GM12878 (cell line): Measurements from ENCODE around the gene COIL. TPM values are rescaled to one million over a fixed set of nuclear protein-coding genes. Genes with fewer than 3 reads are reported as not detected.

Experiments used
- ATAC-seq: fragments of 200-7000 bp; cut with Tn5 transposase; 3 replicates; pipeline ENCODE4 v1.9.1; 2020; ENCODE audit warnings: mild to moderate bottlenecking, moderate library complexity
- BruUV-seq: library from RNA; stranded (reverse); fragments of 400-500 nt; replicated peaks from 2 replicates; lab custom pipeline; 2021; lab: Mats Ljungman, UMichigan
- CTCF ChIA-PET: fragments of 300-600 bp; sonication (Branson Sonifier 250); formaldehyde crosslinking; extraction: SDS; loops from one replicate; lab custom pipeline; 2021; ENCODE audit warnings: inconsistent platforms; lab: Yijun Ruan, JAX
- POLR2A ChIA-PET: fragments of 350-600 bp; formaldehyde crosslinking; extraction: SDS; loops from one replicate; lab custom pipeline; 2021; ENCODE audit warnings: inconsistent platforms; lab: Charles Lee
- RAD21 ChIA-PET: fragments of 300-600 bp; sonication (Branson Sonifier 250); formaldehyde crosslinking; loops from one replicate; lab custom pipeline; 2023; ENCODE audit warnings: antibody characterized with exemption; ENCODE audit not compliant: unreplicated experiment; lab: Charles Lee
- SMC1A ChIA-PET: fragments of 300-600 bp; sonication (Branson Sonifier 250); formaldehyde crosslinking; loops from one replicate; lab custom pipeline; 2023; ENCODE audit not compliant: unreplicated experiment, uncharacterized antibody; lab: Charles Lee
- DNase-seq: peaks from one replicate; pipeline ENCODE4 v3.0.0-alpha.2; 2011; ENCODE audit warnings: low read depth, low spot score
- FAIRE-seq: peaks from 3 replicates; lab custom pipeline; 2011; peaks lifted over from hg19 to GRCh38; lab: Jason Lieb, UNC
- H2AFZ ChIP-seq: 2 replicates; pipeline ENCODE4 v1.6.0; 2011; ENCODE audit warnings: low read depth, low read length, control low read depth; ENCODE audit not compliant: control insufficient read depth
- H3K27ac ChIP-seq: 2 replicates; pipeline ENCODE4 v1.5.1; 2011; ENCODE audit warnings: control low read depth; ENCODE audit not compliant: control insufficient read depth, insufficient read depth
- H3K27me3 ChIP-seq, 2 experiments: replicated peaks in 1 of 2; 2 replicates each; pipeline versions ENCODE4 v1.6.0 to v1.6.1; 2011; ENCODE audit warnings: low read length in 1 of 2; ENCODE audit not compliant: control insufficient read depth in 2 of 2, insufficient read depth in 2 of 2
- H3K36me3 ChIP-seq, 2 experiments: 2 replicates each; pipeline ENCODE4 v1.5.1; 2011; ENCODE audit warnings: low read length in 1 of 2; ENCODE audit not compliant: control insufficient read depth in 2 of 2, insufficient read depth in 2 of 2
- H3K4me1 ChIP-seq: 2 replicates; pipeline ENCODE4 v1.6.1; 2011; ENCODE audit warnings: mild to moderate bottlenecking, low read length, moderate library complexity, mixed read lengths; ENCODE audit not compliant: control insufficient read depth, insufficient read depth
- H3K4me2 ChIP-seq: 2 replicates; pipeline ENCODE4 v1.6.0; 2011; ENCODE audit warnings: control low read depth; ENCODE audit not compliant: control insufficient read depth, insufficient read depth
- H3K4me3 ChIP-seq: fragments of 200-600 bp; sonication (generic); 2 replicates; pipeline ENCODE4 v1.5.1; 2016
- H3K79me2 ChIP-seq: 2 replicates; pipeline ENCODE4 v1.6.0; 2011; ENCODE audit warnings: low read length; ENCODE audit not compliant: control insufficient read depth, insufficient read depth
- H3K9ac ChIP-seq: 2 replicates; pipeline ENCODE4 v1.8.0; 2011; ENCODE audit warnings: low read length, control low read depth, mixed read lengths; ENCODE audit not compliant: control insufficient read depth, insufficient read depth
- H3K9me3 ChIP-seq: replicated peaks from 3 replicates; pipeline ENCODE4 v1.5.1; 2011; ENCODE audit warnings: mild to moderate bottlenecking, low read length; ENCODE audit not compliant: control insufficient read depth, insufficient read depth
- H4K20me1 ChIP-seq: 2 replicates; pipeline ENCODE4 v1.6.0; 2011; ENCODE audit not compliant: control insufficient read depth, insufficient read depth
- ASH2L ChIP-seq: fragments of 300-600, 200-600 bp; sonication (generic); IDR thresholded peaks from 2 replicates; pipeline ENCODE4 v1.6.1; 2017; ENCODE audit warnings: low read depth, mild to moderate bottlenecking, borderline replicate concordance
- FOXK2 ChIP-seq: fragments of 450-650 bp; IDR thresholded peaks from 2 replicates; pipeline ENCODE4 v1.6.1; 2017; ENCODE audit warnings: mild to moderate bottlenecking, moderate library complexity
- IRF4 ChIP-seq: IDR thresholded peaks from 2 replicates; pipeline ENCODE4 v1.6.1; 2011; ENCODE audit warnings: low read depth, low read length
- LARP7 ChIP-seq: fragments of 450-650 bp; IDR thresholded peaks from 2 replicates; pipeline ENCODE4 v1.6.1; 2017; ENCODE audit warnings: mild to moderate bottlenecking
- MTA3 ChIP-seq: IDR thresholded peaks from 2 replicates; pipeline ENCODE4 v1.6.1; 2012; ENCODE audit warnings: low read length, inconsistent platforms, borderline replicate concordance
- RELA ChIP-seq: fragments of 450-650 bp; IDR thresholded peaks from 2 replicates; pipeline ENCODE4 v1.8.0; 2014; ENCODE audit warnings: borderline replicate concordance; ENCODE audit not compliant: partially characterized antibody
- SMAD1 ChIP-seq: fragments of 450-650 bp; IDR thresholded peaks from 2 replicates; pipeline ENCODE4 v1.6.1; 2018; ENCODE audit warnings: mild to moderate bottlenecking, low read depth; ENCODE audit not compliant: partially characterized antibody
- SRF ChIP-seq, 2 experiments: IDR thresholded peaks; 2 replicates each; pipeline ENCODE4 v1.6.1; 2011; ENCODE audit warnings: low read depth in 2 of 2, low read length in 2 of 2, mild to moderate bottlenecking in 1 of 2, moderate library complexity in 1 of 2
- STAT3 ChIP-seq: IDR thresholded peaks from 2 replicates; pipeline ENCODE4 v1.6.1; 2011; ENCODE audit warnings: low read depth, low read length, improper control_type of control experiment
- SUZ12 ChIP-seq: fragments of 200-600 bp; sonication (generic); IDR thresholded peaks from one replicate; pipeline ENCODE4 v1.6.1; 2018; ENCODE audit warnings: antibody characterized with exemption, mild to moderate bottlenecking; ENCODE audit not compliant: unreplicated experiment
- YY1 ChIP-seq: IDR thresholded peaks from 2 replicates; pipeline ENCODE4 v1.6.1; 2011; ENCODE audit warnings: low read depth, mild to moderate bottlenecking, low read length
- WGBS: methylation state at CpG from one replicate; pipeline ENCODE4 v1.1.6; 2016; ENCODE audit warnings: low lambda C conversion rate; ENCODE audit not compliant: insufficient replicate concordance, insufficient coverage; ENCODE audit errors: missing lambda C conversion rate; 5-methylcytosine and 5-hydroxymethylcytosine counted together
- in situ Hi-C: fragments of 300-500 bp; cut with MboI; formaldehyde crosslinking; loops from 9 replicates; pipeline ENCODE4 v1.14.3; 2018; ENCODE audit warnings: mixed read lengths
- intact Hi-C: fragments of 100-400 bp; cut with micrococcal nuclease; formaldehyde crosslinking; loops from one replicate; pipeline ENCODE4 v1.14.2; 2022; ENCODE audit not compliant: unreplicated experiment
- polyA plus RNA-seq, 11 experiments: library from polyadenylated mRNA; depleted of rRNA in 4 of 11; unstranded in 6 of 11; stranded (reverse) in 5 of 11; fragments of >200 nt; fragmentation: Nextera tagmentation in 4 of 11; fragmentation: Illumina TruSeq in 1 of 11; extraction: Ambion mirVana in 4 of 11; extraction: Trizol in 1 of 11; gene quantifications; 1 replicate in 1 of 11; 2 replicates in 10 of 11; pipeline versions ENCODE4 v1.2.1 to v1.2.3, GENCODE V29; 2011 to 2016; ENCODE audit warnings: inconsistent platforms in 2 of 11, missing spikeins in 2 of 11, low read depth in 1 of 11
- total RNA-seq, 4 experiments: library from RNA; depleted of rRNA in 3 of 4; stranded (reverse); fragments of >200 nt in 3 of 4; fragmentation: Illumina TruSeq in 1 of 4; extraction: Trizol in 1 of 4; gene quantifications; 2 replicates each; pipeline versions ENCODE4 v1.2.1 to v1.2.3, GENCODE V29; 2013 to 2021
- TF ChIP-seq, protein P1 (sequence below): IDR thresholded peaks from 2 replicates; pipeline ENCODE4 v1.6.1; 2011; ENCODE audit warnings: low read depth, low read length, improper control_type of control experiment, borderline replicate concordance
- TF ChIP-seq, protein P2 (sequence below): fragments of 450-650 bp; IDR thresholded peaks from 2 replicates; pipeline ENCODE4 v1.6.1; 2017; ENCODE audit warnings: low read depth, mild to moderate bottlenecking, moderate library complexity
- TF ChIP-seq, protein P3 (sequence below): fragments of 450-650 bp; formaldehyde crosslinking; IDR thresholded peaks from 2 replicates; pipeline ENCODE4 v1.4.0; 2022; ENCODE audit warnings: mild to moderate bottlenecking, moderate library complexity
- TF ChIP-seq, protein P4 (sequence below): fragments of 450-650 bp; IDR thresholded peaks from 2 replicates; pipeline ENCODE4 v1.6.1; 2017; ENCODE audit warnings: borderline replicate concordance

COIL gene
- total and polyA plus RNA-seq, 10 of the 15 experiments (the other 5 are each of a cell fraction or from before 2014, with no cell fraction given): 13.7 to 24.3 (median 17.4) TPM

DNA sequence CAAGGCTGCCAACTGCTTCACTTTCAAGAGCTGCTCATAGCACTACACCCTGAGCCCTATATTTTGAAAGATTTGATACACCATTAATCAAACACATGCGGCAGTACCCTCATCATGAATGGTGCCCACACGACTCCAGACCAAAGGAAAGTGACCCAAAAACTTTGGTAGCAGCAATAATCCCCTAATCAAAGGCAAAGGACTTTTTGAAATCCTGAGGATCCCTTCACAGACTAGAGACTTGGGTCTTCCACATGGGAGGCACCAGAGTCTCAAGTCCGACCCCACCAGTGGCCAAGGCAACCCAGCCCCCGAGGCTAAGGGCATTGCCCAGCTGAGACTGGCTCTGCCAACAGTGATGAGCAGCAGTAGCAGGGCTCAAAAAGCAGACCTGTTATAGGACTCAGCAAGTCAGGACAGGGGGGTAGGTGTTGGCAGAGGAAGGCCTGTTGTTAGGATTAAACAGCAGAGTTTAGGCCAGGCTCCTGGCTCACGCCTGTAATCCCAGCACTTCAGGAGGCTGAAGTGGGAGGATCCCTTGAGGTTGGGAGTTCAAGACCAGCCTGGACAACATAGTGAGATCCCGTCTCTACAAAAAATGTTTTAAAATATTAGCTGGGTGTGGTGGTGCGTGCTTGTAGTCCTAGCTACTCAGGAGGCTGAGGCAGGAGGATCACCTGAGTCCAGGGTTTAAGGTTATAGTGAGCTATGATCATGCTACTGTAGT lies 50.2 kb downstream of the COIL start:
- SMC1A ChIA-PET: interaction anchor here (1.1 to 3.4 kb wide), 5 partner anchors 30 to 91 kb away, joined by 3 to 15 read pairs (median 4); no protein-coding TSS in a partner anchor
- intact Hi-C loops: no loop called here

More for the DNA sequence above, 50.2 kb downstream of the COIL start:
- H3K4me1 ChIP-seq: peaks cover 32% of the 10 kb centered on the region
- RAD21 ChIA-PET: interaction anchor here (1.3 to 1.5 kb wide), 2 partner anchors 13 to 73 kb away, joined by 3 read pairs; no protein-coding TSS in a partner anchor
- POLR2A ChIA-PET: interaction anchor here (0.7 to 2.3 kb wide), 4 partner anchors 11 to 73 kb away, joined by 3 to 5 read pairs (median 3); no protein-coding TSS in a partner anchor
- H3K9ac ChIP-seq: peak overlapping the region; percentile 49; the same call in 1 of the 2 replicates
- H3K9me3 ChIP-seq: no peaks in the 10 kb centered on the region
- peaks cover 88% of the 10 kb centered on the region for H3K79me2 ChIP-seq
- DNase-seq: no peak
- WGBS: 39% methylated on average over 7 of the region's 7 CpGs
- peak overlapping the region; percentile 83 for H3K4me2 ChIP-seq
- TF ChIP-seq, protein P1, sequence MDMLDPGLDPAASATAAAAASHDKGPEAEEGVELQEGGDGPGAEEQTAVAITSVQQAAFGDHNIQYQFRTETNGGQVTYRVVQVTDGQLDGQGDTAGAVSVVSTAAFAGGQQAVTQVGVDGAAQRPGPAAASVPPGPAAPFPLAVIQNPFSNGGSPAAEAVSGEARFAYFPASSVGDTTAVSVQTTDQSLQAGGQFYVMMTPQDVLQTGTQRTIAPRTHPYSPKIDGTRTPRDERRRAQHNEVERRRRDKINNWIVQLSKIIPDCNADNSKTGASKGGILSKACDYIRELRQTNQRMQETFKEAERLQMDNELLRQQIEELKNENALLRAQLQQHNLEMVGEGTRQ: no peak
- TF ChIP-seq, protein P2, sequence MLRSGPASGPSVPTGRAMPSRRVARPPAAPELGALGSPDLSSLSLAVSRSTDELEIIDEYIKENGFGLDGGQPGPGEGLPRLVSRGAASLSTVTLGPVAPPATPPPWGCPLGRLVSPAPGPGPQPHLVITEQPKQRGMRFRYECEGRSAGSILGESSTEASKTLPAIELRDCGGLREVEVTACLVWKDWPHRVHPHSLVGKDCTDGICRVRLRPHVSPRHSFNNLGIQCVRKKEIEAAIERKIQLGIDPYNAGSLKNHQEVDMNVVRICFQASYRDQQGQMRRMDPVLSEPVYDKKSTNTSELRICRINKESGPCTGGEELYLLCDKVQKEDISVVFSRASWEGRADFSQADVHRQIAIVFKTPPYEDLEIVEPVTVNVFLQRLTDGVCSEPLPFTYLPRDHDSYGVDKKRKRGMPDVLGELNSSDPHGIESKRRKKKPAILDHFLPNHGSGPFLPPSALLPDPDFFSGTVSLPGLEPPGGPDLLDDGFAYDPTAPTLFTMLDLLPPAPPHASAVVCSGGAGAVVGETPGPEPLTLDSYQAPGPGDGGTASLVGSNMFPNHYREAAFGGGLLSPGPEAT: no peak
- TF ChIP-seq STAT3 (no peak), SMAD1 (no peak), IRF4 (no peak), SUZ12 (no peak), YY1 (no peak), ASH2L (no peak), RELA (no peak), SRF (IDR thresholded peaks at IDR 0.05; ENCODE audit: low read depth in 2 of 2, low read length in 2 of 2) (no peak), FOXK2 (no peak), LARP7 (no peak), MTA3 (no peak)
- TF ChIP-seq, protein P3, sequence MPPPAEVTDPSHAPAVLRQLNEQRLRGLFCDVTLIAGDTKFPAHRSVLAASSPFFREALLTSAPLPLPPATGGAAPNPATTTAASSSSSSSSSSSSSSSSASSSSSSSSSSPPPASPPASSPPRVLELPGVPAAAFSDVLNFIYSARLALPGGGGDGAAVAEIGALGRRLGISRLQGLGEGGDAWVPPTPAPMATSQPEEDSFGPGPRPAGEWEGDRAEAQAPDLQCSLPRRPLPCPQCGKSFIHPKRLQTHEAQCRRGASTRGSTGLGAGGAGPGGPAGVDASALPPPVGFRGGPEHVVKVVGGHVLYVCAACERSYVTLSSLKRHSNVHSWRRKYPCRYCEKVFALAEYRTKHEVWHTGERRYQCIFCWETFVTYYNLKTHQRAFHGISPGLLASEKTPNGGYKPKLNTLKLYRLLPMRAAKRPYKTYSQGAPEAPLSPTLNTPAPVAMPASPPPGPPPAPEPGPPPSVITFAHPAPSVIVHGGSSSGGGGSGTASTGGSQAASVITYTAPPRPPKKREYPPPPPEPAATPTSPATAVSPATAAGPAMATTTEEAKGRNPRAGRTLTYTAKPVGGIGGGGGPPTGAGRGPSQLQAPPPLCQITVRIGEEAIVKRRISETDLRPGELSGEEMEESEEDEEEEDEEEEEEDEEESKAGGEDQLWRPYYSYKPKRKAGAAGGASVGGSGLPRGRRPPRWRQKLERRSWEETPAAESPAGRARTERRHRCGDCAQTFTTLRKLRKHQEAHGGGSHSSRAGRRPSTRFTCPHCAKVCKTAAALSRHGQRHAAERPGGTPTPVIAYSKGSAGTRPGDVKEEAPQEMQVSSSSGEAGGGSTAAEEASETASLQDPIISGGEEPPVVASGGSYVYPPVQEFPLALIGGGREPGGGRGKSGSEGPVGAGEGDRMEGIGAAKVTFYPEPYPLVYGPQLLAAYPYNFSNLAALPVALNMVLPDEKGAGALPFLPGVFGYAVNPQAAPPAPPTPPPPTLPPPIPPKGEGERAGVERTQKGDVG (CRISPR knock-in tag): no peak
- TF ChIP-seq, protein P4, sequence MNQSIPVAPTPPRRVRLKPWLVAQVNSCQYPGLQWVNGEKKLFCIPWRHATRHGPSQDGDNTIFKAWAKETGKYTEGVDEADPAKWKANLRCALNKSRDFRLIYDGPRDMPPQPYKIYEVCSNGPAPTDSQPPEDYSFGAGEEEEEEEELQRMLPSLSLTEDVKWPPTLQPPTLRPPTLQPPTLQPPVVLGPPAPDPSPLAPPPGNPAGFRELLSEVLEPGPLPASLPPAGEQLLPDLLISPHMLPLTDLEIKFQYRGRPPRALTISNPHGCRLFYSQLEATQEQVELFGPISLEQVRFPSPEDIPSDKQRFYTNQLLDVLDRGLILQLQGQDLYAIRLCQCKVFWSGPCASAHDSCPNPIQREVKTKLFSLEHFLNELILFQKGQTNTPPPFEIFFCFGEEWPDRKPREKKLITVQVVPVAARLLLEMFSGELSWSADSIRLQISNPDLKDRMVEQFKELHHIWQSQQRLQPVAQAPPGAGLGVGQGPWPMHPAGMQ: no peak
- ATAC-seq: no peak
- no peak overlapping the region for H2AFZ ChIP-seq
- in situ Hi-C loops: no loop called here
- FAIRE-seq: no peak
- peaks cover 22% of the 10 kb centered on the region for H4K20me1 ChIP-seq
- no TSS peak for BruUV-seq
- H3K36me3 ChIP-seq: peaks cover 6 to 17% of the 10 kb centered on the region in 2 experiments
- CTCF ChIA-PET: interaction anchor here (0.5 to 1.8 kb wide), 5 partner anchors 19 to 202 kb away, joined by 3 to 7 read pairs (median 4); no protein-coding TSS in a partner anchor
- H3K27ac ChIP-seq: peak overlapping the region; percentile 21; the same call in 1 of the 2 replicates
- H3K4me3 ChIP-seq: peak overlapping the region; percentile 79
- H3K27me3 ChIP-seq: no peaks in the 10 kb centered on the region
